OCI-LY1 (cell line): ENCODE measurements around the gene FILIP1.

Experiments used
- CTCF ChIP-seq: fragments of 200-600 bp; sonication (generic), shearing (Covaris generic); IDR thresholded peaks from 2 replicates; pipeline ENCODE4 v1.5.1; 2017; ENCODE audit warnings: mild to moderate bottlenecking, antibody characterized with exemption, low read length, moderate library complexity, mixed read lengths
- EZH2 ChIP-seq: fragments of 200-600 bp; sonication (generic), shearing (Covaris generic); IDR thresholded peaks from 2 replicates; pipeline ENCODE4 v1.8.0; 2017; ENCODE audit warnings: borderline replicate concordance, mixed run types, mild to moderate bottlenecking, antibody characterized with exemption, low read length, moderate library complexity, mixed read lengths

DNA sequence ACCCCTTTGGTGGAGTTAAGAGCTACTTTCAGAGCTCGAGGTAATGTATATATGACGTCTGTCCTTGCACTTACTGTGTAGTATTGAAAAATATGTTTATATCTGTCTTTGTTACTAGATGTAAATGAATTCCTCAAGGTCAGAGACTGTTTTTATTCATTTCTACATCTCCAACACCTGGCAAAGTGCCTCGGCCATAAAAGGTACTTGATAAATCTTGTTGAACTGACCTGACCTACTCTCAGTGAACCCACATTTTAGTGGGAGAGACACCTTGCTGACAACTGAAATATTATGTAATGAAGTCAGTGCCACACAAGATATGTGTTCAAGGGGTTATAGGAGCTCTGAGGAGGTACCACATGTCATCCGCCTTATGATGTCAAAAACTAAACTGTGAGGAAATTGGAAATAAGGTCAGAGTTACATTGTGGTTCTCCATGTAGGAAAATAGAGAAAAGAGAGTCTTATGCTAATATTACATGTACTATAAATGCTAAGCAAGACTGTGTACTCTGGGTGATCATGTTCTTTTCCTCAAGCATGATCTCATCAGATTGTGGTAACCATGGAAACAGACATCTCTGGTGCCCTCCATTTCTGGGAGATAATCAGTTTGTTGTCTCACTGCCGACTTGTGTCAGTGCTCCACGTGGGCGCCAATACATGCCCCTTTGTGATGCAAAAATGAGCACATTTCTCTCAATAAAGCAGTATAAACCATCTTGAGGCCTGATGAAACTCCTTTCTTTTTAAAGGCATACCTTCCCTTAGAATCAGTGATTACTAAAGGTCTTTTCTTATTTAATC is 203.3 kb downstream of the FILIP1 start:
- no peak for TF ChIP-seq CTCF
- TF ChIP-seq EZH2, result no peak
